Sigmoid colon (tissue), 7 donors: ENCODE measurements around the gene MAP1A. TPM values are rescaled to one million over a fixed set of nuclear protein-coding genes. Genes with fewer than 3 reads are reported as not detected.

ENCODE experiments used
- DNase-seq: peaks from one replicate; pipeline ENCODE4 v3.0.0-alpha.2; 2019
- H3K27ac ChIP-seq, 4 donors: fragments of 200-600 bp; sonication (generic); one replicate each; pipeline ENCODE4 v1.5.1; 2016 to 2019; ENCODE audit warnings: mild to moderate bottlenecking in 1 of 4
- H3K27me3 ChIP-seq, 3 donors: fragments of 200-600 bp; sonication (generic); one replicate each; pipeline ENCODE4 v1.5.1; 2019; ENCODE audit warnings: mild to moderate bottlenecking in 1 of 3
- H3K36me3 ChIP-seq, 4 donors: fragments of 200-600 bp; sonication (generic); one replicate each; pipeline ENCODE4 v1.5.1; 2016 to 2019
- H3K4me1 ChIP-seq, 4 donors: fragments of 200-600 bp; sonication (generic); one replicate each; pipeline ENCODE4 v1.5.1; 2017 to 2019
- H3K4me3 ChIP-seq, 4 donors: fragments of 200-600 bp; sonication (generic); one replicate each; pipeline ENCODE4 v1.5.1; 2017 to 2019; ENCODE audit warnings: mild to moderate bottlenecking in 2 of 4, moderate library complexity in 1 of 4
- H3K9me3 ChIP-seq, 4 donors: fragments of 200-600 bp in 3 of 4; sonication (generic) in 3 of 4; one replicate each; pipeline versions ENCODE4 v1.5.1 to v1.6.1; 2013 to 2019
- EP300 ChIP-seq, 4 donors: sonication (generic); formaldehyde crosslinking; IDR thresholded peaks; one replicate each; pipeline ENCODE4 v1.6.1; 2017; ENCODE audit warnings: antibody characterized with exemption in 4 of 4
- POLR2A ChIP-seq, 2 donors: fragments of 450-650 bp; IDR thresholded peaks; one replicate each; pipeline ENCODE4 v1.6.1; 2016; ENCODE audit warnings: antibody characterized with exemption in 2 of 2, mild to moderate bottlenecking in 2 of 2, moderate library complexity in 2 of 2
- POLR2AphosphoS5 ChIP-seq, 4 donors: sonication (generic); formaldehyde crosslinking; IDR thresholded peaks; one replicate each; pipeline ENCODE4 v1.6.1; 2017; ENCODE audit warnings: antibody characterized with exemption in 4 of 4
- WGBS, 2 donors: extraction: QIAGEN DNeasy Blood & Tissue Kit; methylation state at CpG; one replicate each; pipeline ENCODE4 v1.1.7; 2013; 5-methylcytosine and 5-hydroxymethylcytosine counted together
- intact Hi-C: fragments of 100-400 bp; cut with DNase I; formaldehyde crosslinking; loops from one replicate; pipeline ENCODE4 v1.15.1; 2023
- polyA plus RNA-seq, 3 donors: library from polyadenylated mRNA; stranded (reverse); fragments of 200-250 nt; gene quantifications; one replicate each; pipeline ENCODE4 v1.2.3, GENCODE V29; 2013
- total RNA-seq, 4 donors: library from RNA; depleted of rRNA; stranded (reverse); fragments of >200 nt; gene quantifications; one replicate each; pipeline ENCODE4 v1.1.0, GENCODE V29; 2016
- TF ChIP-seq, protein P1 (sequence below), 4 experiments: fragments of 450-650 bp in 3 of 4; fragments of 200-600 bp in 1 of 4; IDR thresholded peaks; one replicate each; pipeline ENCODE4 v1.5.1; 2016 to 2019; ENCODE audit warnings: antibody characterized with exemption in 4 of 4, mild to moderate bottlenecking in 3 of 4, moderate library complexity in 2 of 4
- donor health status: healthy with polysubstance abuse.
- donor health status: Bipolar disorder and iron deficiency.
- donor health status: healthy.

Gene MAP1A
- total and polyA plus RNA-seq, 7 donors: 0.23 to 61.2 (median 25.2) TPM

DNA sequence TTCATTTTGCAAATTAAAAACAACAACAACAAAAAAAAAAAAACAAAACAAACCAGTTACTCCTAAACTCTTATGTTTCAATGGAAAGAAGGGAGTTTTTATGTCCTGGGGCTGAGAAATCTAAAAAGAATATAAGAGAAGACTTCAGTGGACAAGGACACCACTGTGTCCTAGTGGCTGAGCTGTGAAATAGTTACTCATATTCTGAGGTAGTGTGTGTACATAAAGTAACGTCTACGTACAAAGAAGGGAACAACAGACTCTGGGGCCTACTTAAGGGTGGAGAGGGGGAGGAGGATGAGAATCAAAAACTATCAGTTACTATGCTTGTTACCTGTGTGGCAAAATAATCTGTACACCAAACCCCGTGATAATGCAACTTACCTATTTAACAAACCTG lies 18.4 kb upstream of the MAP1A start:
- H3K27me3 ChIP-seq: no peaks in the 10 kb centered on the region
- DNase-seq: no peak
- no peak for TF ChIP-seq POLR2A (IDR thresholded peaks at IDR 0.05)
- TF ChIP-seq, protein P1, sequence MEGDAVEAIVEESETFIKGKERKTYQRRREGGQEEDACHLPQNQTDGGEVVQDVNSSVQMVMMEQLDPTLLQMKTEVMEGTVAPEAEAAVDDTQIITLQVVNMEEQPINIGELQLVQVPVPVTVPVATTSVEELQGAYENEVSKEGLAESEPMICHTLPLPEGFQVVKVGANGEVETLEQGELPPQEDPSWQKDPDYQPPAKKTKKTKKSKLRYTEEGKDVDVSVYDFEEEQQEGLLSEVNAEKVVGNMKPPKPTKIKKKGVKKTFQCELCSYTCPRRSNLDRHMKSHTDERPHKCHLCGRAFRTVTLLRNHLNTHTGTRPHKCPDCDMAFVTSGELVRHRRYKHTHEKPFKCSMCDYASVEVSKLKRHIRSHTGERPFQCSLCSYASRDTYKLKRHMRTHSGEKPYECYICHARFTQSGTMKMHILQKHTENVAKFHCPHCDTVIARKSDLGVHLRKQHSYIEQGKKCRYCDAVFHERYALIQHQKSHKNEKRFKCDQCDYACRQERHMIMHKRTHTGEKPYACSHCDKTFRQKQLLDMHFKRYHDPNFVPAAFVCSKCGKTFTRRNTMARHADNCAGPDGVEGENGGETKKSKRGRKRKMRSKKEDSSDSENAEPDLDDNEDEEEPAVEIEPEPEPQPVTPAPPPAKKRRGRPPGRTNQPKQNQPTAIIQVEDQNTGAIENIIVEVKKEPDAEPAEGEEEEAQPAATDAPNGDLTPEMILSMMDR (IDR thresholded peaks at IDR 0.05): no peak
- TF ChIP-seq POLR2AphosphoS5 (IDR thresholded peaks at IDR 0.05): no peak
- no peak for TF ChIP-seq EP300 (IDR thresholded peaks at IDR 0.05)
- H3K36me3 ChIP-seq: no peaks in the 10 kb centered on the region
- no peaks in the 10 kb centered on the region for H3K4me1 ChIP-seq
- H3K4me3 ChIP-seq: no peak overlapping the region
- no peak overlapping the region for H3K27ac ChIP-seq
- 64 to 81% methylated on average over 3 of the region's 3 CpGs for WGBS, 2 donors
- intact Hi-C loops: no loop called here
- H3K9me3 ChIP-seq: no peaks in the 10 kb centered on the region

GRCh38 chr15:43499635-43500034 lies 17.8 kb upstream of the MAP1A start:
- Histone ChIP-seq H3K27me3 (no peaks in the 10 kb centered on the region), H3K27ac (no peak overlapping the region), H3K36me3 (no peaks in the 10 kb centered on the region), H3K4me1 (no peaks in the 10 kb centered on the region), H3K4me3 (no peak overlapping the region), H3K9me3 (no peaks in the 10 kb centered on the region)
- TF ChIP-seq POLR2AphosphoS5 (IDR thresholded peaks at IDR 0.05) (no peak), EP300 (IDR thresholded peaks at IDR 0.05) (no peak), POLR2A (IDR thresholded peaks at IDR 0.05) (no peak)
- TF ChIP-seq, protein P1 (IDR thresholded peaks at IDR 0.05): no peak
- intact Hi-C loops: no loop called here
- DNase-seq: no peak
- WGBS, 2 donors: 85% methylated on average over 1 of the region's 1 CpG

GRCh38 chr15:43505738-43506137 lies 11.7 kb upstream of the MAP1A start:
- Histone ChIP-seq H3K27ac (no peak overlapping the region), H3K4me1 (peaks cover 0 to 27% (median 24%) of the 10 kb centered on the region in 4 donors)
- WGBS, 2 donors: 71 to 94% methylated on average over 1 of the region's 1 CpG

GRCh38 chr15:43508421-43508820 lies 9.0 kb upstream of the MAP1A start:
- DNase-seq: no peak
- H3K27me3 ChIP-seq: no peaks in the 10 kb centered on the region
- TF ChIP-seq, protein P1 (IDR thresholded peaks at IDR 0.05): no peak
- TF ChIP-seq POLR2AphosphoS5 (IDR thresholded peaks at IDR 0.05): no peak
- no peak for TF ChIP-seq EP300 (IDR thresholded peaks at IDR 0.05)
- no peak for TF ChIP-seq POLR2A (IDR thresholded peaks at IDR 0.05)
- intact Hi-C loops: no loop called here
- 78 to 84% methylated on average over 1 of the region's 1 CpG for WGBS, 2 donors
- no peaks in the 10 kb centered on the region for H3K9me3 ChIP-seq
- H3K27ac ChIP-seq: peak overlapping the region in 3 of 4 donors; percentile 91 to 93 (median 93)
- H3K4me1 ChIP-seq: peaks cover 0 to 39% (median 34%) of the 10 kb centered on the region in 4 donors
- no peaks in the 10 kb centered on the region for H3K36me3 ChIP-seq
- no peak overlapping the region for H3K4me3 ChIP-seq

More at GRCh38 chr15:43505738-43506137, 11.7 kb upstream of the MAP1A start:
- no peaks in the 10 kb centered on the region for H3K9me3 ChIP-seq
- no peak overlapping the region for H3K4me3 ChIP-seq
- DNase-seq: no peak
- TF ChIP-seq POLR2A (IDR thresholded peaks at IDR 0.05): no peak
- no peak for TF ChIP-seq POLR2AphosphoS5 (IDR thresholded peaks at IDR 0.05)
- TF ChIP-seq EP300 (IDR thresholded peaks at IDR 0.05): no peak
- TF ChIP-seq, protein P1 (IDR thresholded peaks at IDR 0.05): no peak
- no peaks in the 10 kb centered on the region for H3K36me3 ChIP-seq
- intact Hi-C loops: no loop called here
- H3K27me3 ChIP-seq: no peaks in the 10 kb centered on the region
